Common myeloid progenitor, CD34-positive (primary cell): ENCODE measurements around the gene SCLY.

ENCODE experiments used
- CTCF ChIA-PET: fragments of 350-600 bp; sonication (Branson Sonifier 250); formaldehyde crosslinking; loops from one replicate; lab custom pipeline; 2021; ENCODE audit warnings: antibody characterized with exemption; lab: Charles Lee
- POLR2A ChIA-PET: fragments of 350-600 bp; sonication (Branson Sonifier 250); formaldehyde crosslinking; loops from one replicate; lab custom pipeline; 2021; ENCODE audit warnings: antibody characterized with exemption; lab: Charles Lee
- DNase-seq, 3 donors: peaks; one replicate each; pipeline versions ENCODE4 v3.0.0 to v3.0.0-alpha.2; 2013
- H3K27ac ChIP-seq, 2 experiments: 1 replicate in 1 of 2; 2 replicates in 1 of 2; pipeline ENCODE4 v1.7.0; 2013; ENCODE audit warnings: inconsistent platforms in 2 of 2, low read length in 2 of 2, mild to moderate bottlenecking in 2 of 2, low read depth in 1 of 2, moderate library complexity in 1 of 2; ENCODE audit not compliant: severe bottlenecking in 2 of 2, insufficient read depth in 1 of 2, poor library complexity in 1 of 2
- H3K27me3 ChIP-seq, 5 experiments: replicated peaks in 2 of 5; 1 replicate in 3 of 5; 2 replicates in 2 of 5; pipeline versions ENCODE4 v1.6.1 to v1.7.0; 2013; ENCODE audit warnings: low read length in 4 of 5, mild to moderate bottlenecking in 2 of 5, moderate library complexity in 2 of 5, inconsistent platforms in 1 of 5; ENCODE audit not compliant: insufficient read depth in 5 of 5, control insufficient read depth in 4 of 5
- H3K36me3 ChIP-seq, 4 experiments: 1 replicate in 2 of 4; 2 replicates in 2 of 4; pipeline versions ENCODE4 v1.6.1 to v1.7.0; 2013; ENCODE audit warnings: low read length in 3 of 4, control low read depth in 1 of 4, mild to moderate bottlenecking in 1 of 4; ENCODE audit not compliant: control insufficient read depth in 4 of 4, insufficient read depth in 4 of 4
- H3K4me1 ChIP-seq, 4 experiments: 1 replicate in 3 of 4; 2 replicates in 1 of 4; pipeline versions ENCODE4 v1.6.1 to v1.7.1; 2013; ENCODE audit warnings: low read length in 3 of 4, mild to moderate bottlenecking in 3 of 4, control low read depth in 1 of 4, inconsistent platforms in 1 of 4, moderate library complexity in 1 of 4; ENCODE audit not compliant: control insufficient read depth in 4 of 4, insufficient read depth in 4 of 4; ENCODE audit errors: control extremely low read depth in 1 of 4
- H3K4me3 ChIP-seq, 7 experiments: 1 replicate in 4 of 7; 2 replicates in 3 of 7; pipeline versions ENCODE4 v1.5.1 to v1.7.0; 2013; ENCODE audit warnings: mild to moderate bottlenecking in 7 of 7, low read length in 6 of 7, moderate library complexity in 6 of 7, inconsistent platforms in 2 of 7, low read depth in 2 of 7, control low read depth in 1 of 7; ENCODE audit not compliant: insufficient read depth in 4 of 7, control insufficient read depth in 1 of 7; ENCODE audit errors: extremely low read depth in 1 of 7
- H3K9me3 ChIP-seq, 5 experiments: 1 replicate in 4 of 5; 2 replicates in 1 of 5; pipeline versions ENCODE4 v1.6.1 to v1.7.1; 2013; ENCODE audit warnings: low read length in 4 of 5, mild to moderate bottlenecking in 2 of 5, inconsistent platforms in 1 of 5, low read depth in 1 of 5, moderate library complexity in 1 of 5; ENCODE audit not compliant: control insufficient read depth in 4 of 5, insufficient read depth in 2 of 5; ENCODE audit errors: control extremely low read depth in 1 of 5
- WGBS: methylation state at CpG from one replicate; pipeline ENCODE4 v1.1.5; 2013; ENCODE audit not compliant: insufficient coverage; 5-methylcytosine and 5-hydroxymethylcytosine counted together

Gene SCLY

GRCh38 chr2:238099714-238100048 is 38.9 kb downstream of the SCLY start:
- DNase-seq: no peak
- Histone ChIP-seq H3K36me3 (peaks cover 0 to 8% (median 3%) of the 10 kb centered on the region in 4 experiments), H3K27me3 (no peaks in the 10 kb centered on the region), H3K9me3 (no peaks in the 10 kb centered on the region), H3K27ac (no peak overlapping the region), H3K4me1 (peaks cover 3 to 12% (median 9%) of the 10 kb centered on the region in 4 experiments), H3K4me3 (no peak overlapping the region)
- POLR2A ChIA-PET: no interaction called here
- WGBS: 92% methylated on average over 10 of the region's 10 CpGs
- CTCF ChIA-PET: no interaction called here

DNA sequence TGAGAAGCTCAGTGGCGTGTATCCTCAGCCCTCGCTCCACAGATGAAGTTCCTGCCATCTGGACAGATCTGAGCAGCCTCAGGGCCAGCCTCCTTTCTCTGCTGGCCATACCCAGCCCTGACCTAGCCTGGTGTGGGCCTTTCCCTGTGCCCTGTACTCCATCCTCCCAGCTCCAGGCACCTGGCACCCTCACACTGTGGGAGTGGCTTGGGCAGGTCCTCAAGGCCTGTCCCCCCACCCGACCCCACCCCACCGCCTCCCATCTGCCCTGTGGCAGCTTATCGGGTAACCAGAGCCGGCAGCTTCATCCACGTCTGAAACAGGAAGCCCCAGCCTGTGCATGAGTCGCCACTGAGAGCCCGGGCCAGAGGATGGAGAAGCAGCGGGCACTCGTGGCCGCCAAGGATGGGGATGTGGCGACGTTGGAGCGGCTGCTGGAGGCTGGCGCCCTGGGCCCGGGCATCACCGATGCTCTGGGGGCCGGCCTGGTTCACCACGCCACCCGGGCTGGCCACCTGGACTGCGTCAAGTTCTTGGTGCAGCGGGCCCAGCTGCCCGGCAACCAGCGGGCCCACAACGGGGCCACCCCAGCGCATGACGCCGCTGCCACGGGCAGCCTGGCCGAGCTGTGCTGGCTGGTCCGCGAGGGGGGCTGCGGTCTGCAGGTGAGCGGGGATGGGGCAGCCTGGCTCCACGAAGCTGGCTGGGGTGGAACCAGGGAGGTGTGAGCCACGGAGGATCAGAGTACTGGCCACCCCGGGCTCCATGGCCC is 39.4 kb downstream of the SCLY start, which contains the start of gene ESPNL:
TSS of gene ESPNL (plus strand) at position 292 of the 772 bp plus-strand sequence. CDS start at position 372, 80 bp downstream.
- H3K36me3 ChIP-seq: peaks cover 0 to 7% (median 2%) of the 10 kb centered on the region in 4 experiments
- POLR2A ChIA-PET: no interaction called here
- H3K27me3 ChIP-seq: no peaks in the 10 kb centered on the region
- no peaks in the 10 kb centered on the region for H3K9me3 ChIP-seq
- H3K4me1 ChIP-seq: peaks cover 3 to 16% (median 9%) of the 10 kb centered on the region in 4 experiments
- CTCF ChIA-PET: no interaction called here
- H3K27ac ChIP-seq: no peak within 1 kb of the TSS
- peak in 2 of 3 donors; percentile 63 to 74 for DNase-seq
- H3K4me3 ChIP-seq: no peak within 1 kb of the TSS
- 88% methylated on average over 34 of the region's 38 CpGs for WGBS

- Histone ChIP-seq H3K27ac (no peak overlapping the region), H3K9me3 (no peaks in the 10 kb centered on the region), H3K36me3 (peaks cover 0 to 7% (median 1%) of the 10 kb centered on the region in 4 experiments), H3K27me3 (no peaks in the 10 kb centered on the region), H3K4me1 (peaks cover 3 to 16% (median 9%) of the 10 kb centered on the region in 4 experiments), H3K4me3 (no peak overlapping the region)
- ChIA-PET CTCF (no interaction called here), POLR2A (no interaction called here)
- no peak for DNase-seq
- WGBS: 93% methylated on average over 22 of the region's 28 CpGs
These were observed 40.3 kb downstream of the SCLY start for GRCh38 chr2:238100821-238101771.

GRCh38 chr2:238101891-238102841 is 41.4 kb downstream of the SCLY start:
- Histone ChIP-seq H3K4me3 (no peak overlapping the region), H3K9me3 (no peaks in the 10 kb centered on the region), H3K27ac (no peak overlapping the region), H3K27me3 (no peaks in the 10 kb centered on the region), H3K36me3 (no peaks in the 10 kb centered on the region), H3K4me1 (peaks cover 3 to 21% (median 13%) of the 10 kb centered on the region in 4 experiments)
- POLR2A ChIA-PET: no interaction called here
- DNase-seq: no peak
- CTCF ChIA-PET: interaction anchor here (0.6 kb wide), 1 partner anchor 45 kb away, joined by 3 read pairs; no protein-coding TSS in a partner anchor
- WGBS: 97% methylated on average over 21 of the region's 30 CpGs

DNA sequence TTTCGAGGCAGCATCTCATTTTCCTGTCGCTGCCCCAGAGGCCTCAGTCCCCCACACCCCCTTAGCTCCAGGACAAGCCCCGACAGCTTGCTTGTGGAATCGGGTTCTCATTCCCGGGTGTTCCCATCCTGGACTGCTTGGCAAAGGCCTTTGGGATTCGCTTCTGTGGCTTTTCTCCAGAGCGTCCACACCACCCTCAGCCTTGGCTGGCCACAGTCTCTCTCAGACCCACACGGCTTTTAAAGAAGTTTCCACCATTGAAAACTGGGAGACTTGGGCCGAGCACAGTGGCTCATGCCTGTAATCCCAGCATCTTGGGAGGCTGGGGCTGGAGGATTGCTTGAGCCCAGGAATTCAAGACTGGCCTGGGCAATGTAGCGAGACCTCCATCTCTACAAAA is 42.1 kb downstream of the SCLY start:
- no peak for DNase-seq
- H3K27me3 ChIP-seq: no peaks in the 10 kb centered on the region
- peaks cover 3 to 28% (median 16%) of the 10 kb centered on the region in 4 experiments for H3K4me1 ChIP-seq
- H3K36me3 ChIP-seq: no peaks in the 10 kb centered on the region
- no peak overlapping the region for H3K4me3 ChIP-seq
- no peaks in the 10 kb centered on the region for H3K9me3 ChIP-seq
- CTCF ChIA-PET: no interaction called here
- H3K27ac ChIP-seq: no peak overlapping the region
- POLR2A ChIA-PET: no interaction called here
- 90% methylated on average over 7 of the region's 10 CpGs for WGBS

DNA sequence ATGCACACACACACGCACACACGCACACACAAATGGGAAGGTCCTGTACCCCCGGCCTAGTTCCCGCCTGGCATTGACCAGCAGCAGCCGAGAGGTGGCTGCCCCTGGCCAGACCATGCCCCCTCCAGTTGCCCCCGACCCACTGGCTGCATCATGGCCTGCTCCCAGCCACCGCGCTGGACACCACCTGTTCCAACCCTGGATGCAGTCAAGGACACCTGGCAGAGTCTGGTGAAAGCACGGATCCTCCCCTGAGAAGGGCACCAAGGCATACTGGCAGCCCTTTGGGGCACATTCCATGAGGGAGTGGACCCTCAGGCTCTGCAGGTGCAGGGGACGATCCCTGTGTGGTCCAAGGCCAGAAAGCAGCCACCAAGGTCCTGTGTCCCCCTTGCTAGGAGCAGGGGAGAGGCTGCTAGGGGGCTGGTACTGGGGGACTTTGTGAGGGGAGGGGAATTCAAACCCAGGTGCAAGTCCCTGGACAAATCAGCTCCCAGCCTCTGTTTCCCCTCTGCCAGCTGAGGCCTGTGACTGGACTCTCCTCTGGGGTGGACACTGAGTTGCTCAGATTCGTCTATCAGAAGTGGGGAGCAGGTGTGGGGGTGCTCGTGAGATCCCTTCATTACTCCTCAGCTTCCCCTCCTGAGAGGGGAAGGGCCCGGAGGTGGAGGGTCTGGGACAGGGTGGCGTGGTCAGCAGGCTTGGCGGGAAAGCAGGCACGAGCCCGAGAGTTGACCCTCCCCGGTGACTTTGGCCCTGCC is 42.8 kb downstream of the SCLY start:
- no peak overlapping the region for H3K27ac ChIP-seq
- POLR2A ChIA-PET: no interaction called here
- H3K36me3 ChIP-seq: no peaks in the 10 kb centered on the region
- WGBS: 96% methylated on average over 13 of the region's 18 CpGs
- CTCF ChIA-PET: no interaction called here
- peaks cover 3 to 34% (median 19%) of the 10 kb centered on the region in 4 experiments for H3K4me1 ChIP-seq
- H3K4me3 ChIP-seq: no peak overlapping the region
- no peaks in the 10 kb centered on the region for H3K27me3 ChIP-seq
- DNase-seq: no peak
- H3K9me3 ChIP-seq: no peaks in the 10 kb centered on the region
